GF-D8 (cell line): ENCODE data around the gene ARRB1.
"Not testable (repeated sequence)": the region's sequence is repeated elsewhere in the genome, so short reads cannot be mapped to it uniquely, and the experiment has no call there.

ENCODE experiments used
- DNase-seq: peaks from one replicate; lab custom pipeline; 2025; lab: John Stamatoyannopoulos, UW

ARRB1 gene

DNA sequence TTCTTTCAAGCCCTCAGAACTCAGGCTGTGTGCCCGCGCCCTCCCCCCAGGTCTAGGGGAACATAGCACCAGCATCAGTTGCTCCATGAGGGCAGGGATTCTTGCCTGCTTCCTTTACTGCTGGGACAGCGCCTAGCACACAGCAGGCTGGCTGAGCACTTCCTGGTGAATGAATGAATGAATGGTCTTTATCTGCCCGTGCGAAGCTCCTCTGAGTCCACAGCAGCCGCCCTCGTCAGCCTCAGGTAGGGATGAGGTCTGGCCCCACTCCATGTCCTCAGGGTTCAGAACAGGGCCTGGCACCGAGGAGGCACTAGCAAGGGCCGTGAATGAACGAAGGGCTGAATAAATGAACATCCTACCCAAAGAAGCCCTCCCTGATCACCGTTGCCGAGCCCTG lies 27.3 kb downstream of the ARRB1 start:
- DNase-seq: no peak

DNA sequence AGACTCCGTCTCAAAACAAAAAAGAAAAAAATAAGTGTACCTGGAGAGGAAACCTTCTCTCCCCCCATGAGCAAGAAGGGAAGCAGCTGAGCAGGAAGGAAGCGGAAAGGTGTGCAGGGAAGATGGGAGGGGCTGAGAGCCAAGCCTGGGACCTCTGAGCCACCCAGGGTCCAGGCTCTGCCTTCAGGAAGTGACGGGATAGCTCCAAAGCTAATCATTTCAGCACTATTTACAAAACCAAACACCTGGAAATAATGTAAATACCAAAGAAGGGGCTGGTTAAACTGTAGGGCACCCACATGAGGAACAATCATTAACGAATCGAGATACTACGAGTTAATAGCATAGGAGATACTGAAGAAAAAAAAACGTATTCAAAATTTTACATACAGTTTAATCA lies 27.9 kb downstream of the ARRB1 start:
- DNase-seq: no peak

DNA sequence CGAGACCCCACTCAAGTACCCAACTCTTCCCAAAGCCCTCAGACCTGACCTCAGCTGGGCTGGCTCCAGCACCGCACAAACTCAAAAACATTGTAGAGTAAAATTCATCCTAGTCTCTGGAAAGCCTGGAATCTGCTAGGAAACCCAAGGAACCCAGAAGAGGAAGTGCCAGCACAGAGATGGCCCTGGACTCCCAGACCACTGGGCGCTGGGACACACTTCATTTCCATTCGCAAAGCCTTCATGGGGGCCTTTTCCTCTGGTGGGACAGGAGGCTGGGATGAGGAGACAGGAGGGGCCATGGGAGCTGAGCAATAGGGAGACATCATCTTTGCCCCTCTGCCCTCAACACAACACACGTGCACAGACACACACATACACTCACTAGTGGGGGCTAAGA lies 30.8 kb downstream of the ARRB1 start:
- DNase-seq: no peak

DNA sequence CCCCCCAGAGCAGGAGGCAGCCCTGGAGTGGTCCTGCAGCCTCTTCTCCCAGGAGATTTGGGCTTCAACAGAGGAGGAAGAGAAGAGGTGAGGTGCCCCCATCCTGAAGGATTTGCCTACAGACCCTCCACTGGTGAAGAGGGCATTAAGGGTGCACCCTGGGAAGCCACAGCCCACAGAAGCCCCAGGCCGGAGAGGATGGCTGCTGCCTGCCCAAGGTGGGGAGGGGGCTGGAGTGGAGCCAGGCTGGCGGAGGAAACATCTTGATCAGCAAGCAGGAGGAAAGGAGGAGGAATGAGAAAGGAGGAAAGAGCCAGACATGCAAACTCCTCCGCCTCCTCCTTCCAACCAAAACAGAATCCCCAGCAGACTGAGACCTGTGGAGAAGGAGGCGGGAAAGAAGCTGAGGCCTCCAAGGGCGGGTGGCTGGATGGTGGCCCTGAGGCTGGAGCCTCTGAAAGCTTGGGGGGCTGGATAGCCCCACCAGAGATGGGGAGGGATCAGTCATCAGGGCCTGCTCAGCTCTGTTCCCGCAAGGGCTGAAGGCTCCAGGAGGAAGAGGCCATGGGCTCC lies 31.3 kb downstream of the ARRB1 start:
- no peak for DNase-seq

DNA sequence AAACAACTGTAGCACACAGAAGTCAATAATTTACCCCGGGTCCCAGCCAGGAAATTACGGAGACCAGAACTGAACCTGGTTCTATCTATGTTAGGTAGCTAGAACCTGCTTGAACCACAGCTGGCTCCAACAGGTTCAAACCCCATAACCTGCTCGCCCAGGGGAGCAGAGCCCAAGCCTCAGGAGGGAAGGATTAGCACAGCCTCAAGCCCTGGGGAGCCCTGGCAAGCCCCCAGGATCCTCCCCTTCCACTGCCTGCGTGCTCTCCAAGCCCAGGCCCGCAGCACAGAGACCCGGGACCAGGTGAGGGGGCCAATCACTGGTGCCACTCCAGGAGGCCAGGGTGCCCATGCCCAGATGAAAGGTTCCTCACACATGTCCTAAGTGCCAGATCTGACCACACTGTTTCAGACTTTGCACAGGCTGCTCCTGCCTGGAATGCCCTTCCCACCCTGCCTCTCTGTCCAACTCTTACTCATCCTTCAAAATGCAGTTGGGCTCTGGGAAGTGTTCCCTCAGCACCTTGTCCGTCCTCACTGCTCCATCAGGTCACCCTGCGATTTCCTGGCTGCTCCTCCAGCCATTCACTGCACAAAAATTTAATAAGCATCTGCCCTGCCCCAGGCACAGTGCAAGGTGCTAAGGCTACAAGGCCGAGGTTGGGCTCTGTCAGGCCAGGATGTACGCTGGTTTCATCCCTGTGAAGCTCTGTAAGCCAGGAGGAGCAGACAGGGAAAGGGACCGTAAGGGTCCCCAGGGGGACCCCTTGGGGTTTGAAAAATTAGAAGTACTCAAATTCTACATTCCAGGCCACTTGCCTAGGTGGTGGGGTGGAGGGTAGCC lies 32.2 kb downstream of the ARRB1 start:
- DNase-seq: no peak

DNA sequence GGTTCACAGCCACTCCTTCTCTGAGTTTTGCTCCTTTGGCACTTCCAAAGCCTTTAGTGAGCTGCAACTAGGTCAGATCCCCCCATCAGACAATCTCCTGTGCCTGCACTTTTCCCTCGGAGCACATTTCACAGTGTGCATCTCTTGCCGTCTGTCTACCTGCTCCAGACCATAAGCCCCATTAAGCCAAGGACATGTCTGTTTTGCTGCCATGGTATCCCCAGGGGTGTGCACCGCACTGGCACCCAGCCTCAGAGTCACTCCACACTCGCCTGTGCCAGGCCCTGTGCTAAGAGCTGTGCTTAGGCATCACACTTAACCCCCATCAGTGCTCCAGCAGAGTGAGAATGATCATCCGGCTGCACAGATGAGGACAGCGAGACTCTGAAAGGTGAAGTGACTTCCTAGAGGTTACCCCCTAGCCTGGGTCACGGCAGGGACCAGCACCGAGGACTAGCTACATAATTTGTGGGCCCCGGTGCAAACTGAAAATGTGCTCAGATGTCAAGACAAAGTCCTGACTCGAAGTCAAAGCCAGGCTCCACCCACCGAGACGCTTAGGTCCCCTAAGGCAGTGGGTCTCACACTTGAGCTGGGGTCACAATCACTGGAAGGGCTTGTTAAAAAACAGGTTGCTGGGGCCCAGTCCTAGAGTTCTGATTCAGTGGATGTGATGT lies 33.9 kb downstream of the ARRB1 start:
- no peak for DNase-seq

DNA sequence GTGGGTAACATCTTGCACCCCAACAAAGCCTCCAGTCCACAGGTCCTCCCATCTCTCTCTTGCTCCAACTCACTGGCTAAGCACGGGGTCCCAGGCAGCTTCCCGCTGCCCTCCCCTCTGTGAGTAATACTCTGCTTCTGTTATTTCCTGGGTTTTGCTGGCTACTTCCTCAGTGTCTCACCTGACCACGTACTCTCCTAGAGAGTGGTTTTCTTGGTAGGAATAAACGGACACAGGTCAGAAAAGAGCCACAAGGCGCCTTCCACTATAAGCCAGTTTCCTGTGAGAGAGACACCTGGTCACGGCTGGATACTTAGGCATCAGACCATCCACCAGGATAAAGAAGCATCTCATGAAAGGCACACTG lies 36.0 kb downstream of the ARRB1 start:
- no peak for DNase-seq

DNA sequence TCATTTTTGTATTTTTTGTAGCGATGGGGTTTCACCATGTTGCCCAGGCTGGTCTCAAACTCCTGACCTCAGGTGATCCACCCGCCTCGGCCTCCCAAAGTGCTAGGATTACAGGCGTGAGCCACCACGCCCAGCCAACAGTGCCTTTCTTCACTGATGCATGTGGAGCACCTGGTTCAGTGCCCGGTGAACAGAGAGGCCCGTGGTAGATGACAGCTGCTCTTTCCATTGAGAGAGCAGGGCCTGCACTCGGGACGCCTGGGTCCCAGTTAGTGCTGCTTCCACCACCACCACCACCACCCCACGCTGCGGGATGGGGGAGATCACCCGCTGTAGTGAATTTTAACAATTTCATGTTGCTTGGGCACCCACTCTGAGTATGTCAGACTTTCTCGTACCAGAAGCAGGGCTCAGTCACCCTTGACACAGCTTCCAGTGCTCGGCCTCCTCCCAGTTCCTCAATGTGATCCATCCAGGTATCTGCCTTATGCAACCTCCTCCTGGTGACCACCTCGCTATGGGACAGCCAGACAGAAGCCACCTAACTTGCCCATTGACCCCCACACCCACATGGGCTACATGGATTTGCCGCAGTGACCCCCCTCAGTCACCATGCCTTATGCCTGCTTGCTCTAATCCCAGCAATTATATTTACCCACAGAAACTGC lies 36.6 kb downstream of the ARRB1 start:
- no peak for DNase-seq

DNA sequence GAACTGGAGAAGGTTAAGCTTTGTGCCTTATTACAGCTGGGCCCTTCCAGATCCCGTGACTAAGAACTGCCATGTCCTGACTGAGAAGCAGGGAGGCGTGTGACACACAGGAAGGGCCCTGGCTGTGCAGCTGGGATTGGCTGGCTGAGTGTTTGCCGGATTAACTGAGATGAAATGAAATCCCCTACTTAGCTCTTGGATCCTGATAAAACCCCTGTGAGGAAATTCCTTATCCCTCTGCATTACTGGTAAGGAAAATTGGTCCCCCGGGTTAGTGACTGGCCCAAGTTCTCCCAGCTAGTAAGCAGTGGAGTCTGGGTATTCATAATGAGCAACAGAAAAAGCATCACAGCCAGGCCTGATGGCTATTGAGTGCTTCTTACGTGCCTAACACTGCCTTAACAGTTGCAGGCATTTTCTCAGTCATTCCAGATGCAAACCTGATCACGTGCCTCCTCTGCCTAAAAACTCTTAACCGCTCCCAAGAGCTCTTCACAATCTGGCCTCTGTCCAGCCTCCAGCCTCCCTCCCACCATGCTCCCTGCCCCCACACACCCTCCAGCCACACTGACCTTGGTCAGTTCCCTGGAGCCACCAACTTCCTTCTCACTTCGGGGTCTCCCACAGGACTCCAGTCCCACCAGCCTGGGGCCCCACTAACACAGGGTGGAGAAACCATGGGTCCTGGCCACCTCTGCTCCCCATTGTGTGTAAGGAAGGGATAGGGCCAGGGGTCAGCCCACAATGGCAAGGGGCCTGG lies 37.8 kb downstream of the ARRB1 start:
- no peak for DNase-seq

DNA sequence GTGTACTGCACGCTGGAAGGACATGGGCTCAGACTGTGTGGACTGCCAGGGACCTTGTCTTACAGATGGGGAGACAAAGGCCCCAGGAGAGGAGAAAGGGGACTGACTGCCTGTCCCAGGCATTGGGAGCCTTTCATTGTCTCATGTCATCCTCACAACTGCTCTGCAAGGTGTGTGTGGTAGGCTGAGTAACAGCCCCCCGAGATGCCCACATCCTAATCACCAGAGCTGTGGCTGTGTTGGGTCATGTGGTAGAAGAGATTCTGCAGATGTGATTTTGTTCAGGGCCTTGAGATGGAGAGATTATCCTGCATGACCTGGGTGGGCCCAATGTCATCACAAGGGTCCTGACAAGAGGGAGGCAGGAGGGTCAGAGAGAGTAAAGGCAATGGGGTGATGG lies 39.1 kb downstream of the ARRB1 start:
- no peak for DNase-seq

DNA sequence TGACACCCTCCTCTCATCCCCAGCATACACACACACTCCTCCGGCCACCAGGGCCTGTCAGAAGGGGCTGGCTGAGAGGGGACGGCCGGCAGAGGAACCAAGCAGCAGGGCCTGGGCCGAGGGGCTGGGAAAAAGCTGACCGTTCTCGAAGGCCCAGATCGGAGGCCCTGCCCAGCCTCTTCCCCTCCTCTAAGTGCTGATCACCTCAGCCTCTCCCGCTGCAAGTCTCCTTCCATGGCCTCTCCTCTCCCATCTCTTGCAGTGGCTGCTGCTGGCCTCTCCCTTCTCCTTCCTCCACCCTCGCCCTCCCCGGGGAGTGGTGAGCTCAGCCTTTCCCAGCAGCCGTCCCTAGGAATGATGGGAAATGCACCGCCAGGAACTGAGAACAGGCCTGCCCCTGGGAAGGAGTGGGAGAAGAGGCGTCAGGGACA lies 39.6 kb downstream of the ARRB1 start:
- no peak for DNase-seq

DNA sequence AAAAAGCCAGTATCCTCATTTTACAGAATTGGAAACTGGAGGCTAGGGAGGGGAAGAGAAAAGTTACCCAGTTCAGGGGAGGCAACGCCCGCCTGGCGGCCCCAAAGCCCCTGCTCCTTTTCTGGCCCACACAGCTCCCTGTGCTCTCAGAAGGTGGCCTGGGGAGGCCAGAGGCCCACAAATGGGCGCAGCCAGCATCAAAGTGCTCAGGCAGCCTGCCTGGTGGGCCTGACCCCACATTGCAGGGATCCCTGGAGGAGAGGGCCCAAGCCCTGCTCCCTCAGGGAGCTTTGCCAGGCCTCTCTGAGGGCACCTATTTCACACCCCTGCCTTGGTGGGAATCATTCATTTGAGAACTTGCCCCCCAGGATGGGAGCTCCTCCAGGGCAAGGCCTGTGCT lies 42.5 kb downstream of the ARRB1 start:
- no peak for DNase-seq

DNA sequence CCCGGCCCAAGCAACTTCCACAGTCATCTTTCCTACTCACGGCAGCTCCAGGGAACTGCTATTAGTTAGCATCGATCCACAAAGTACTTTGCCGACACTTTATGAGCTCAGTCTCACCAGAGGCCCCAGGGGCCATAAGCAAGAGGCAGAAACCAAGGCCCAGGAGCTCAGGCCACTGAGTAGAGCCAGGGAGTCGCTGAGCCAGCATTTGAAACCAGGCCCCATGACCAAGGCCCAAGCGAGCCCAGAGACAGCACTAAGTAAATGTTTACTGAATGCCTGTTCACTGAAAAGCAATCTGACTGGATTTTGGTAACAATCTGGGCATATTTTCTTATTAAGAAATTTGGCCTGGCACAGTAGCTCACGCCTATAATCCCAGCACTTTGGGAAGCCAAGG lies 43.3 kb downstream of the ARRB1 start:
- no peak for DNase-seq

DNA sequence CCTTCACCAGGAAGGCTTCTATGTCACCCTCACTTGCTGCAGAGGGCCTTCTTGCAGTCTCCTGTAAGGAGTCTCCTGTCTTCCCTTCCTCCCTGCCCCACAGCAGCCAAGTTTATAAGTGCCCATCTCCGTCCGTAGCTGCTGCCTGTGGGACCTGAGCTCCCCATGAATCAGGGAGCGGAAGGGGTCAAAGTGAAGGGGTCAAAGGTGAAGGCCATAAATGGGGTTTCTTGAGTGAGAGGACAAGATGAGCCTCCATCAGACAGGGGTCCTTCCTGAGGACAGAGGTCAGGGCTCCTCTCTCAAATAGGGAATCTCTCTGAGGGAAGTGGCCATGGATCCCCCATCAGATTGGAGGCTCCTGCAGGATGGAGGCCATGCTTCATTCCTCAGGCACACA lies 44.4 kb downstream of the ARRB1 start:
- DNase-seq: no peak

DNA sequence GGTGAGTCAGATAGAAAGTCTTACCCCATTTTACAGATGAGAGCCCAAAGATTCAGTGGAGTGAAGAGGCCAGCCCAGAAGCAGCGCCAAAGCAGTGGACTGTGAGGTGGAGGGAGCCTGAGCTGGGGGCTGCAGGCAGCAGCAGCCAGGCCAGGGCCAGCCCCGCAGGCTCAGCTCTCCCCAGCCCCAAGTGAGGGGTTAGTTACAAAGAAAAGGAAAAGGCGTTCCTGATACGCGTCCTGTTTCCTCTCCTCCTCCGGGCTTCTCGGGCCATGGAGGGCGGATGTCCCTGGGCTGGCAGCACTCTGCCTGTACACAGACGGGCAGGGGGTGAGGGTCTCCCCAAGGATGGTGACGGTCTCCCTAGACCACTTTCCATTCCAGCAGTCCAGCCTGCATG lies 44.9 kb downstream of the ARRB1 start:
- DNase-seq: no peak

DNA sequence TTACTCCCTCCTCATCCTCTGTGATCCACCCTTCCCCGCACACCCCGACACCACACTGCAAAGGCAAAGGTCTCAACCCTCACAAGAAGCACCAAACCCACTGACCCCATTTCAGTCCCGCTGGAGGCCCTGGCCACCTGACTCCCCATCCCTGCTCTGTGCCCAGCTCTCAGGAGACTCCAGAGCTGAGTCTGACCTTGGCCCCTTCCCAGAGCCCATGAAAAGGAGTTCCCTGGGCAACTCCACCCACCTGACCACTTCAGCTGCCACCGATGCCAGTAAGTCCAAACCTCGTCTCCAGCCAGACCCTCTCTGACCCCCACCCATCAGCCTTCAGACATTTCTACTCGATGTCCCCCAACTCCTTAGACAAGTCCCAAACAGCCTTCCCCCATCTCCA lies 45.5 kb downstream of the ARRB1 start:
- DNase-seq: no peak

DNA sequence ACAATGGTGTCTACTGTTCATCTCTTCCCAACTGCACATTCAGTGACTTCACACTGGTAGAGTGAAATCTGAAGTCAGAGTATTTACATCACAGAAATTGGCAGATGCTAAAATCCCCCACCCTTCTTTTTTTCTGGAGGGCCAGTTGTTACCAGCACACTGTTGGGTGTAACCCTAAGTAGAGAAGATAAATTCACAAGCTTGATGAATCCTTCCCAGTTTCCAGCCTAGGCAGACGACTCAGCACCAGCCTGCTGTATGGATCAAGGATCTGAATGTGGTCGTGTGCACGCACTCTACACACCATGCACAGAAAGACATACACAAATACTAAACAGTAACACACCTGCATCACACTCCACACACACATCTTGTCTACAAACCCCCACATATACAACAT lies 46.0 kb downstream of the ARRB1 start:
- no peak for DNase-seq

DNA sequence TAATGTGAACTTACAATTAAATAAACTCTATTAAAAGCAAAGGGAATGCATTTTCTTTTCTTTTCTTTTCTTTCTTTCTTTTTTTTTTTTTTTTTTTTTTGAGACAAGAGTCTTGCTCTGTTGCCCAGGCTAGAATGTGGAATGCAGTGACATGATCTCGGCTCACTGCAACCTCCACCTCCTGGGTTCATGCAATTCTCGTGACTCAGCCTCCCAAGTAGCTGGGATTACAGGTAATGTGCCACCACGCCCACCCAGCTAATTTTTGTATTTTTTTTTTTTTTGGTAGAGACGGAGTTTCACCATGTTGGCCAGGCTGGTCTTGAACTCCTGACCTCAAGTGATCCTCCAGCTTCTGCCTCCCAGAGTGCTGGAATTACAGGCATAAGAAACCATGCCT lies 46.5 kb downstream of the ARRB1 start:
- not testable (repeated sequence) for DNase-seq

DNA sequence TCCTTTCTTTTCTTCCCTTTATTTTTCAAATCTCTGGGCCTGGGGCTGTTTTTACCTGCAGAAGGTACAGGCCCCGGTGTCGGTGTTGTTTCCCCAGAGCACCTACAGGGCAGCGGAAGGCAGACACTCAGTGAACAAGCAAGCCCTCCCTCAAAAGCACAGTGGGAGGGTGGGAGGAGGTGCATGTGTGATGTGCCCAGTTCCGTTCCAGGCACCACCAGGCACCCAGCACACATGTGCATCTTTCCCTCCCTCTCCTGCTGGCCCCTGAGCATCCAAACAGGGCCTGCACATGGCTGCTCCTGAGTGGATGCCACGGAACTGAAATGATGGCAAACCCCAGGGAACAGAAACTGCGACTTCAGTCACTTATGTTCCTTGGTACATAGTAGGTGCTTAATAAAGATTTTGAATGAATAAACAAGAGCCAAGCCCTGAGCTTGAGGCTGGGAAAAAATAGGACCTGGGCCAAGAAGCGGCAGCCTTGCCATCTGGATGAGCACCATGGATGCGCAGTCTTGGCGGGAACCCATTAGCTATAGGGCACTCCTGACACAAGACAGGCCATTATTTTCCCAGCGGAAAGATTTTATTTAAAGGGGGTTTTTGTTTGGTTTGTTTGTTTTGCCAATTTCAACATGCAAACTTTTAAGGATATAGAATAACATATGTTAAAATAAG lies 47.8 kb downstream of the ARRB1 start:
- no peak for DNase-seq

DNA sequence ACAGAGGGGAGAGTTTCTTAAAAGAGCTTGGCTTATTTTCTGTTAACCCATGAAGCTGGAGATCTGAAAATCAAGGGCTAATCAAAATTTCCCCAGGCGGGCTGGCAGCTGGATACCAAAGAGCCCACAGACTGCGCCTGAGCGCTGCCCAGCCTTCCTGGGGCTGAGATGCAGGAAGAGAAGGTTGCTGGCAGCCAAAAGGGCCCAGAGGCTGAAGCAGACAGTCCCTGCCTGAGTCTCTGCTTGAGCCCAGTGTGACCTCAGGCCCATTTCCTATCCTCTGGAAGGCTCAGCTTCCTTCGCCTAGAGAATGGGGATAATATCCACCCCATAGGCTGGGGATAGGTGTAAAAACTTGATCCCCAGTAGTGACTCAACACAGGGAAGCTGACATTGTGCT lies 49.1 kb downstream of the ARRB1 start:
- no peak for DNase-seq

DNA sequence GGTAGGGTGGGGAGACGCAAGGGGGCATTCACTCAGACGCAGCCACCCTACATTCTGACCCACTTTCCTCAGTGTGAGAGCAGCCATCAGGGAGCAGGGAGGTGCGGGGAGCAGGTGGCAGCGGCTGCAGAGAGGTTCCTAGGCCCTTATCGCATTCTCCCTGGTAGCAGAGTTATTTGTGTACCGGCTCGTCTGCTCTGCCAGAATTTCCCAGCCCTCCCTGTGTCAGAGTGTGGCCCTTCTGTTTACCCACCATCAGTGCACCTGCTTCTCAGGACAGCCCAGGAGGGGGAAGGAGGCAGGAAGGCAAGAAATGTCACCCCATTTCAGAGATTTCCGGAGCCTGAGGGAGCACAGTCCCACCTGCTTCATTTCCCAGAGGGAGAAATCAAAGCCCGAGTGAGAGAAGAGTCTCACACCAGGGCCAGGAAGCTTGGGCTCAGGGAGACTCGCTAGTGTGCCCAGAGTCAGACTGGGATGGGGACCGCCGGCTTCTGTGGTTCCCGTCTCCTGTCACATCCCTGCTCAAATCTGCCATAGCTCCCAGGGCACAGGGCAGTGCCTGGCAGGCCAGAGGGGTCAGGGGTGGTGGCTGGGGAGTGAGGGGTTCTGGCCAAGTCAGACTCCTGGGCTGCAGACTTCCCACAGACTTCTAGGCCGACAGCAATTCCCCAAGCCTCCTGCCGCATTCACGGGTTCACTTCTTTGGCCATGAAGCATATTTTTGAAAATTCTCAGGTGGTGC lies 49.7 kb downstream of the ARRB1 start:
- DNase-seq: no peak
